Stimulated activated CD8-positive, alpha-beta memory T cell treated with anti-CD3 and anti-CD28 coated beads, Interleukin-4, amount 100 ng/mL, for 4 hours (primary cell): ENCODE data around the gene SHQ1.
"Not testable (repeated sequence)": the region's sequence is repeated elsewhere in the genome, so short reads cannot be mapped to it uniquely, and the experiment has no call there.

Source experiments
- DNase-seq, 2 donors: peaks; one replicate each; pipeline ENCODE4 v3.0.0-alpha.2; 2020; ENCODE audit warnings: low read depth in 2 of 2, low spot score in 1 of 2

Gene SHQ1

GRCh38 chr3:72753495-72753894 is 94.8 kb downstream of the SHQ1 start:
- DNase-seq = no peak

GRCh38 chr3:72750405-72750965 is 97.8 kb downstream of the SHQ1 start:
- no peak for DNase-seq

- DNase-seq = no peak
These were observed 99.6 kb downstream of the SHQ1 start for GRCh38 chr3:72748659-72749058.

GRCh38 chr3:72746430-72747411 is 101.5 kb downstream of the SHQ1 start:
- no peak for DNase-seq

- no peak for DNase-seq
These were observed 102.9 kb downstream of the SHQ1 start for GRCh38 chr3:72745146-72745999.

- DNase-seq = no peak
These were observed 103.9 kb downstream of the SHQ1 start for GRCh38 chr3:72744330-72744729.

GRCh38 chr3:72739531-72740466 is 108.4 kb downstream of the SHQ1 start:
- no peak for DNase-seq

- DNase-seq = peak; percentile 32 to 48
These were observed 109.3 kb downstream of the SHQ1 start for GRCh38 chr3:72738752-72739530.

GRCh38 chr3:72735072-72735471 is 113.2 kb downstream of the SHQ1 start:
- not testable (repeated sequence) for DNase-seq

GRCh38 chr3:72733676-72734075 is 114.6 kb downstream of the SHQ1 start:
- no peak for DNase-seq

- not testable (repeated sequence) for DNase-seq
These were observed 115.4 kb downstream of the SHQ1 start for GRCh38 chr3:72732666-72733345.

- DNase-seq = no peak
These were observed 119.2 kb downstream of the SHQ1 start for GRCh38 chr3:72728958-72729467.

- no peak for DNase-seq
These were observed 119.8 kb downstream of the SHQ1 start for GRCh38 chr3:72728329-72728889.

GRCh38 chr3:72727726-72728125 is 120.5 kb downstream of the SHQ1 start:
- DNase-seq = no peak

- DNase-seq = no peak
These were observed 121.1 kb downstream of the SHQ1 start for GRCh38 chr3:72727172-72727571.

GRCh38 chr3:72725229-72725628 is 123.0 kb downstream of the SHQ1 start:
- no peak for DNase-seq

GRCh38 chr3:72724070-72724469 is 124.2 kb downstream of the SHQ1 start:
- DNase-seq = no peak

GRCh38 chr3:72722930-72723726 is 125.1 kb downstream of the SHQ1 start:
- DNase-seq = no peak
